ACC112 (cell line): ENCODE measurements around the gene PDE4B.

Source experiments
- H2AFZ ChIP-seq: fragments of 200-600 bp; sonication (generic); one replicate; pipeline ENCODE4 v1.6.0; 2017; ENCODE audit warnings: antibody characterized with exemption, low read length; ENCODE audit not compliant: unreplicated experiment
- H3K27ac ChIP-seq: fragments of 200-600 bp; sonication (generic); 2 replicates; pipeline ENCODE4 v1.5.1; 2014; ENCODE audit warnings: low read depth, mild to moderate bottlenecking, antibody characterized with exemption, low read length, moderate library complexity
- H3K27me3 ChIP-seq: fragments of 200-600 bp; sonication (generic); 2 replicates; pipeline ENCODE4 v1.6.1; 2014; ENCODE audit warnings: mild to moderate bottlenecking, antibody characterized with exemption, low read length, moderate library complexity, mixed read lengths; ENCODE audit not compliant: insufficient read depth
- H3K36me3 ChIP-seq: fragments of 200-600 bp; sonication (generic); 2 replicates; pipeline ENCODE4 v1.6.1; 2016; ENCODE audit warnings: mild to moderate bottlenecking, antibody characterized with exemption, low read length, moderate library complexity, mixed read lengths; ENCODE audit not compliant: insufficient read depth
- H3K4me1 ChIP-seq: fragments of 200-600 bp; sonication (generic); one replicate; pipeline ENCODE4 v1.6.1; 2016; ENCODE audit warnings: low read length, mixed read lengths; ENCODE audit not compliant: insufficient read depth, unreplicated experiment, control insufficient read depth
- H3K4me3 ChIP-seq: fragments of 200-600 bp; sonication (generic); 2 replicates; pipeline ENCODE4 v1.5.1; 2014; ENCODE audit warnings: mild to moderate bottlenecking, low read depth, low read length
- H3K79me2 ChIP-seq: fragments of 200-600 bp; sonication (generic); one replicate; pipeline ENCODE4 v1.6.0; 2016; ENCODE audit warnings: low read length; ENCODE audit not compliant: control insufficient read depth, unreplicated experiment, insufficient read depth

PDE4B gene

DNA sequence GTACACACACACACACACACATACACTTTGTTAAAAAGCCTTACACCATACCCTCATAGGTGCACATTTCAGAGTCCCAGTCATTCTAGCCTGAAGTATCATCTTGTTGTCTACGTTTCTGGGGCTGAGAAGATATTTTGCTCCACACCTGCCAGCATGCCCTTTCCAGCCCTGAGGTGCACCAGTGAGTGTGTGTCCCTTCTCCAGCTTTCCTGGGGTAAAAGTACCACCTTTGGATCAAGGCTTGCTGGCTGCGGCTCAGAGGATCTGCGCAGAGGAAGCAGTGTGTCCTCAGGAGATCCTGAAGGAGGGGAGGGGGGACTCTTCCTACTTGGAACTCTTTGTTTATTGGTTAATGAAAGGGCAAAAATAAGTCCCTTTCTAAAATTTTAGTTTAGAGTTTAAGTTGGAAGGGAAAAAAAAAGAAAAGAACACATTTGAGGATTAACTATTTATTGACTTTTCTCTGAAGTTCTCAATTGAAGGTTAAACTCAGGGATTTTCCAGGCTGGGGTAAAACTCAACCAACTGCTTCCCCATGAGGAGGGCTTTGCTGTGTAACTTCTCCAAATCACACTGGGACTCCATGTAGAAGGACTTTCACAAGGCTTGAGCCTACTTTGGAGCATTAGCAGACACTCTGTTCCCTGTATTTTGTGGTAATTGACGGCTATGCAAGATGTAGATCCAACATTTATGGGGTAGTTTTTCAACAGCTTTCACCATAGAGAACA, 540.9 kb downstream of the PDE4B start:
- H3K4me1 ChIP-seq, result peaks cover 5% of the 10 kb centered on the region

DNA sequence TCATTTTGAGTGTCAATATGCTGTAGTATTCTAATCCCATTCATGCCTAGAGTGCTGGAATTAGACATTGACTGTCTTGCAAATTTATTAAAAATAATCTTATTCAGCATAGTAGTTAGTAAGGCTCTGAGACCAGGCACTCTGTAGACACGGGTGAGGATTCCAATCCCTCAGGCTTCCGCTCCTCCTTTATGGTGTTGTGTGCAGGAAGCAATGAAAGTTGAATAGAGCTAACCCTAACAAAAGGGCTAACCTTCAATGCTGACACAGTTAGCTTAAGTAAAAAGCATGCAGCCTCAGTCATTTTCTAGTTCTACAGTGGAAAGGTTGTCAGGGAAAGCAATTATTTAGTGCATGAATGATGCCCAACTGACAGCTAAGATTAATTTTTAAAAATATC, 541.6 kb downstream of the PDE4B start:
- H3K4me1 ChIP-seq, result peaks cover 5% of the 10 kb centered on the region
- no peaks in the 10 kb centered on the region for H3K36me3 ChIP-seq
- H3K27ac ChIP-seq, result no peak overlapping the region
- no peak overlapping the region for H3K4me3 ChIP-seq
- no peak overlapping the region for H2AFZ ChIP-seq
- H3K79me2 ChIP-seq, result no peaks in the 10 kb centered on the region
- H3K27me3 ChIP-seq, result no peaks in the 10 kb centered on the region

More for the DNA sequence above, 540.9 kb downstream of the PDE4B start:
- no peaks in the 10 kb centered on the region for H3K36me3 ChIP-seq
- no peak overlapping the region for H3K27ac ChIP-seq
- H2AFZ ChIP-seq, result no peak overlapping the region
- no peaks in the 10 kb centered on the region for H3K27me3 ChIP-seq
- no peak overlapping the region for H3K4me3 ChIP-seq
- no peaks in the 10 kb centered on the region for H3K79me2 ChIP-seq

DNA sequence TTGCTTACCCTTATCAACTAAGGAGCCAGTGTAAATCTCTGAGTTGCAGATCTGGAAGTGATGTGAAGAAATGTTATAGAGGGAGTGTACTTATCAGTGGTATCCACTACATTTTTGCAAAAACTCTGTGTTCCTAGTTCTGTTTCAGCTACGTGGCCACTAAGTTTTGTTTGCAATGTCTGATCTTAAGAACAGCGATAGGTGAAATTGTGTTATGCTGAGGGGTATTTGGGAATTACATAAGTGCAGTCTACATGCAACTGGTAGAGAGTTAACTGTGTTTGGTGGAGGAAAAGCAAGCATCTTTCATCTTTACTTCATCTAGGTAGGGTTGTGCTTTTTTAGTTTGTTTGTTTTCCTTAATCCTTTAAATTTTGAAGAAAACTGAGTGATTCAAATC, 542.4 kb downstream of the PDE4B start:
- Histone ChIP-seq H3K36me3 (no peaks in the 10 kb centered on the region), H3K4me1 (peaks cover 5% of the 10 kb centered on the region), H3K79me2 (no peaks in the 10 kb centered on the region), H2AFZ (no peak overlapping the region), H3K27ac (no peak overlapping the region), H3K4me3 (no peak overlapping the region), H3K27me3 (no peaks in the 10 kb centered on the region)

DNA sequence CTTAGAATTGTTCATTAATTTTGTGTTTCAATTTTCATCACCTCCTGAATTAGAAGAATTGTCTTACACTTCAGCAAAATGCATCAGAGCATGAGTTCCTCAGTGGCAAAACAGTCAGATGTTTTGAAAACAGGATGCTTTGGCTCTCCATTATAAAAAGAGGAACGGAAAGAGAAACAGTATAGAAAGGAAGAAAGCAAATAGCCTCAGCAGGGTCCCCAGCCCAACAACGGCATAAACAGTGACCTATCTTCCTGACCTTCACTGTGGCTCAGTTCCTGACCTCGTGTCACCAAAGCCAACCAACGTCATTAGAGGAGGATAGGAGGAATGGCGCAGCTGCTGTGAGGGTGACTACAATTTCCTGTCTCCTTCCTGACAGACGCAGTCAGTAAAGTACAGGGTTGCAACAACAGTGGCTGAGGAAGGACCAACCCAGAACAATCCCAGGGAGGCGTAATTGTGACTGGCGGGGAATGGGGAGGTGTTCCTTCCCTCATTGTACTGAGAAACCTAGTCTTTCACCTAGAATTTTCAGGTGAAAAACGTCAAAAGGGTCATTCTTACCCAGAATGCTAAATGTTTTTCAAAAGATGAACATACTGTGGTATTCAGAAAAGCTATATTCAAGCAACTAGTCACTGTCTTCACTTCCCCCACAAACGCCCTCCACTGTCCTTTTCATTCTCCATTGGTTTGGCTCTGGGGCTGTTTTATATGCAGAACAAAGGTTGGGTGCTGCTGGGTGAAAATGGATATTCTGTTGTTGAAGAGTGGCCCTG, 543.4 kb downstream of the PDE4B start:
- no peaks in the 10 kb centered on the region for H3K36me3 ChIP-seq
- H3K79me2 ChIP-seq, result no peaks in the 10 kb centered on the region
- no peak overlapping the region for H3K27ac ChIP-seq
- peaks cover 5% of the 10 kb centered on the region for H3K4me1 ChIP-seq
- H2AFZ ChIP-seq, result no peak overlapping the region
- no peaks in the 10 kb centered on the region for H3K27me3 ChIP-seq
- H3K4me3 ChIP-seq, result no peak overlapping the region

DNA sequence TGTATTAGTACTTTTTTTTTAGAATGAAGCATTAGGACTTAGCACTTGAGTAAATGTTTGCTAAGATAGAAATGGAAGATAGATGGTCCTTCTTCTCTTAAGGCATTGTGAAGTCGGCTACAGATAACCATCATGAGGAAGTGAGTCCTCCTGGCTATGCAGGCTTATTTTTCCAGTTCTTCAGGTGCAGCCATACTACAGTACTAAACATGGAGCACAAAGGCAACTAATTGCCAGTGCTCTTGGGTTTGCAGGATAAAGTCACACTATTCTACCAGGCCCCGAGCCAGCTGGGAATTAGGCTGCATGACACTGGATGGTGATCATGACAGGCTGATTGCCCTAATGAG, 543.9 kb downstream of the PDE4B start:
- H2AFZ ChIP-seq, result no peak overlapping the region
- H3K27ac ChIP-seq, result no peak overlapping the region
- H3K4me3 ChIP-seq, result no peak overlapping the region
- H3K79me2 ChIP-seq, result no peaks in the 10 kb centered on the region
- H3K4me1 ChIP-seq, result peaks cover 5% of the 10 kb centered on the region
- H3K36me3 ChIP-seq, result no peaks in the 10 kb centered on the region
- no peaks in the 10 kb centered on the region for H3K27me3 ChIP-seq

DNA sequence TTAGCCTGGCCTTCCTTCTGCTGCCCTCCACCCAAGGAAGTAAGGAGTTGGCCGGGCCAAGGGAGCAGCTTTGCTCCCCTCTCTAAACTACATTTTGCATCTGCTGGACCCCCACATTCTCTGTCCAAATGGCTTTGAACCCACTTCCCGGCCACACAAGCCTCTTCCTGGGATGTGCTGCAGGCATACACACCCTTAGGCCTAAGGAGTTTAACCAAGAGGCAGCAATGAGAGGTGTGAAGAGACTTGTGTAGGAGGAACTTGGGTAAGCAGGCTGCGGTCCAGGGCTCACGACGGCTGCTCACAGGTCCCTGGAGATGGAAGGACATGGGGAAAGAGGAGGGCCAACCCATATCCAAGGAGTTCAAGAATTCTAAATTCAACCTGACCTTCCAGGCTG, 544.6 kb downstream of the PDE4B start:
- Histone ChIP-seq H3K4me3 (no peak overlapping the region), H3K27me3 (no peaks in the 10 kb centered on the region), H3K4me1 (peaks cover 5% of the 10 kb centered on the region), H3K27ac (no peak overlapping the region), H2AFZ (no peak overlapping the region), H3K36me3 (no peaks in the 10 kb centered on the region), H3K79me2 (no peaks in the 10 kb centered on the region)

DNA sequence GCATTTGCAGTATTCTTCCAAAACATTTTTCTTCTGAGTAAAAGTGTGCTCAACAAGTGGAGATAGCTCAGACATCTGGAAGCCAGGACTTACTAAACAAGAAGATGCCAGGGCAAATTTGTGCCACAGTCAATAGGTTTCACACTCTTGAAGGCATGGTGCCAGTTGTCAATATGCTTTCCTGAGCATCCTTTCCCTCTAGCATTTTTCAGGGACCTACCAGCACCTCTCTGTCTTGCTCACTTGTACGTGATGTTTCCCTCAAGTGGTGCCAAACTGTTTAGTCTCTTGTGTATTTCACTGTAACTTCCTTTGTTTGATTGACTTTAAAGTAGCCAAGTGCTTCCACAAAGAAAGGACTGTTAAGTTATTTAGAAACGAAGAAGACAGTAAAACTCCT, 547.2 kb downstream of the PDE4B start:
- H2AFZ ChIP-seq, result no peak overlapping the region
- H3K27me3 ChIP-seq, result no peaks in the 10 kb centered on the region
- no peak overlapping the region for H3K27ac ChIP-seq
- no peak overlapping the region for H3K4me3 ChIP-seq
- H3K4me1 ChIP-seq, result no peaks in the 10 kb centered on the region
- H3K79me2 ChIP-seq, result no peaks in the 10 kb centered on the region
- no peaks in the 10 kb centered on the region for H3K36me3 ChIP-seq

DNA sequence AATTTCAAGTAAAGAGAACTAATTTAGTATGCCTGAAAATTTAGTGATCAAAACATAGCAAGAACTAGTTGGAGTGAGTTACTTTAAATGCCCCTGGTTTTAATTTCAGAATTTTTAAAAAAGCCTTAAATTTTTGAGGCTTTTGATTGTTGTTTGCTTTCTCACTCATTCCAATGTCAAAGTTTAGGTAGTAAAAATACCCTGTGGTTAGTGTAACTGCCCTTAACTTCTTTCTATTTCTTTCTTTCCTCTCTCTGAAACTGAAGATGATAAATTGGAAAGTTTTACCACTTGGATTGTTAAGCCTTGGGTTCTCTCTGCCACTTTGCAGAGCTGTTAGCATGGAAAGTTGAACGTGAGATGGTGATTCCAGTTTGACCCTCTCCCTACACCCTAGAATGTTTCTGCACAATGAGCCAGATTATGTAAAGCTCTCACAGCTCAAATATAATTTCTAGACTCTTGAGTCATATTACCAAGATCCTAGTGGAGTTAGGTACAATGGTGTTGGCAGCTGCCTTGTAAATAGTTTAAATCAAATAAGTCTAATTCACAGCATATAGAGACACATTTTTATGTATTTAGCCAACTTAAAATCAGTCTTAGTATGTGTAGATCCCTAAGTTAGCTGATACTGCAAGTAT, 548.9 kb downstream of the PDE4B start:
- Histone ChIP-seq H3K27me3 (no peaks in the 10 kb centered on the region), H3K4me1 (no peaks in the 10 kb centered on the region), H3K36me3 (no peaks in the 10 kb centered on the region), H3K27ac (no peak overlapping the region), H2AFZ (no peak overlapping the region), H3K79me2 (no peaks in the 10 kb centered on the region), H3K4me3 (no peak overlapping the region)

DNA sequence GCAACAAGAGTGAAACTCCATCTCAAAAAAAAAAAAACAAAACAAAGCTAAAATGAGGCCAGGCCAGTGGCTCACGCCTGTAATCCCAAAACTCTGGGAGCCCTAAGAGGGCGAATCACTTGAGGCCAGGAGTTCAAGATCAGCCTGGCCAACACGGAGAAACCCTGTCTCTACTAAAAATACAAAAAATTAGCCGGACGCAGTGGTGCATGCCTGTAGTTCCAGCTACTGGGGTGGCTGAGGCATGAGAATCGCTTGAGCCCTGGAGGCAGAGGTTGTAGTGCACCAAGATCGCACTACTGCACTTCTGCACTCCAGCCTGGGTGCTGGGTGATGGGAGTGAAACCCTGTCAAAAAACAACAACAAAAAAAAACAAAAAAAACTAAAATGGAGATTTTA, 550.0 kb downstream of the PDE4B start:
- Histone ChIP-seq H3K79me2 (no peaks in the 10 kb centered on the region), H3K27ac (no peak overlapping the region), H3K4me3 (no peak overlapping the region), H3K4me1 (no peaks in the 10 kb centered on the region), H2AFZ (no peak overlapping the region), H3K36me3 (no peaks in the 10 kb centered on the region), H3K27me3 (no peaks in the 10 kb centered on the region)

DNA sequence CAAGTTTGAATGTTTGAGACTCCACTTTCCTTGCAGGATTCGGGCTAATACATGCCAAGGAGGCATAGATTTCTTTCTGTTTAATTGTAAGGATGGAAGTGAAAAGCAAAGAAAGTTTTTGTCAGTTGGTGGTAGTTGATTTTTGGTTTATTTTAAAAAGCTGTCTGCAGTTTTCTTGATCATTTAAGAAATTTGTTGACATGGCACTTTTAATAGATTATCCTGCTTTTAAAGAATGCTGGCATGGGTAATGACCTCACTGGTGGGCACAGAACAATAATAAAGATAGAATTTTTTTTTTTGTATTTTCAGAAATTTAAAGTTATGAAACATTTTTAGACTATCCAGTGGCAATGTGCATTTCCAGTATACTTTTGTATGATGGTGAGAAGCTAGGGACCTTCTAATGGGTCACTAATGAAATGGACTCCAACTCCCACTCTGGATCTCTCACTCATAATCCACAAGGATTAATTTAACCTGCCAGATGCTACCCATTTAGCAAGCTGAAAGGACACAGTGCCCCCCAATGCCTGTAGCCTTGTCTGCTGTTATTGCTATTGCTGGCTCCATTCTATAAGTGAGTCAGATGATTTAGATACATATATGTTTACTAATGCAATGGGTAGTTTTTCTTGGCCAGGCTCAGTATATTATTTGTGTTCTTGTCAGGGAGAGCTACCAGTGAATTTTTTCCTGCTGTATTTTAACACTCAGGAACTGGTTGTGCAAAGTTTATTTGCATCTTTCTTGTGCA, 551.1 kb downstream of the PDE4B start:
- Histone ChIP-seq H3K79me2 (no peaks in the 10 kb centered on the region), H3K4me3 (no peak overlapping the region), H2AFZ (no peak overlapping the region), H3K27me3 (no peaks in the 10 kb centered on the region), H3K36me3 (no peaks in the 10 kb centered on the region), H3K4me1 (no peaks in the 10 kb centered on the region), H3K27ac (no peak overlapping the region)
